Hematopoietic multipotent progenitor cell treated with erythropoietin and hydrocortisone succinate and interleukin-3 and kit ligand, for 17 days (in vitro differentiated cells): ENCODE data around the gene JPT1.

ENCODE experiments used
- DNase-seq: peaks from one replicate; pipeline ENCODE4 v3.0.0-alpha.2; 2015; ENCODE audit warnings: low spot score

The JPT1 gene

GRCh38 chr17:75105126-75106080 lies 48.9 kb downstream of the JPT1 start:
- DNase-seq: peak; percentile 69

- DNase-seq: no peak
Observed at GRCh38 chr17:75103601-75104554, 50.4 kb downstream of the JPT1 start.

GRCh38 chr17:75102385-75102821 lies 51.9 kb downstream of the JPT1 start:
- DNase-seq: no peak

GRCh38 chr17:75099881-75100595 lies 54.3 kb downstream of the JPT1 start:
- DNase-seq: no peak

- no peak for DNase-seq
Observed at GRCh38 chr17:75098861-75099260, 55.5 kb downstream of the JPT1 start.

GRCh38 chr17:75097865-75098264 lies 56.4 kb downstream of the JPT1 start:
- DNase-seq: no peak

- peak; percentile 91 for DNase-seq
Observed at GRCh38 chr17:75096082-75096625, 58.2 kb downstream of the JPT1 start.

- no peak for DNase-seq
Observed at GRCh38 chr17:75094871-75095399, 59.4 kb downstream of the JPT1 start.

GRCh38 chr17:75093548-75094158 lies 60.7 kb downstream of the JPT1 start:
- DNase-seq: no peak

GRCh38 chr17:75091855-75092327 lies 62.4 kb downstream of the JPT1 start:
- DNase-seq: peak; percentile 58

- DNase-seq: peak; percentile 70
Observed at GRCh38 chr17:75090871-75091854, 63.1 kb downstream of the JPT1 start.

GRCh38 chr17:75088465-75089417 lies 65.6 kb downstream of the JPT1 start:
- DNase-seq: no peak

- no peak for DNase-seq
Observed at GRCh38 chr17:75087558-75088453, 66.5 kb downstream of the JPT1 start, which contains the start of gene SLC16A5. Gene SLC16A5 (plus strand): TSS chr17:75087954. CDS start chr17:75093637, 5,683 bp downstream.

- DNase-seq: no peak
Observed at GRCh38 chr17:75087182-75087557, 67.1 kb downstream of the JPT1 start.

- DNase-seq: no peak
Observed at GRCh38 chr17:75086496-75087181, 67.7 kb downstream of the JPT1 start.
